Fibroblast of villous mesenchyme (primary cell): ENCODE results near the gene BCAT1. TPM values are rescaled to one million over a fixed set of nuclear protein-coding genes. Genes with fewer than 3 reads are reported as not detected.

Experiments used
- DNase-seq: peaks from one replicate; pipeline ENCODE4 v3.0.0-alpha.2; 2010; ENCODE audit warnings: low read depth
- H3K4me3 ChIP-seq: 2 replicates; pipeline ENCODE4 v1.5.1; 2011; ENCODE audit warnings: low read depth, mild to moderate bottlenecking, low read length
- total RNA-seq: library from RNA; depleted of rRNA; stranded (reverse); fragments of >200 nt; gene quantifications from 2 replicates; pipeline ENCODE4 v1.2.3, GENCODE V29; 2012
- TF ChIP-seq, protein P1 (sequence below): IDR thresholded peaks from 2 replicates; pipeline ENCODE4 v1.5.1; 2012; ENCODE audit warnings: low read depth, mild to moderate bottlenecking, low read length; ENCODE audit not compliant: insufficient read depth

The BCAT1 gene, protein sequence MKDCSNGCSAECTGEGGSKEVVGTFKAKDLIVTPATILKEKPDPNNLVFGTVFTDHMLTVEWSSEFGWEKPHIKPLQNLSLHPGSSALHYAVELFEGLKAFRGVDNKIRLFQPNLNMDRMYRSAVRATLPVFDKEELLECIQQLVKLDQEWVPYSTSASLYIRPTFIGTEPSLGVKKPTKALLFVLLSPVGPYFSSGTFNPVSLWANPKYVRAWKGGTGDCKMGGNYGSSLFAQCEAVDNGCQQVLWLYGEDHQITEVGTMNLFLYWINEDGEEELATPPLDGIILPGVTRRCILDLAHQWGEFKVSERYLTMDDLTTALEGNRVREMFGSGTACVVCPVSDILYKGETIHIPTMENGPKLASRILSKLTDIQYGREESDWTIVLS
- total RNA-seq = 199 and 229 TPM in 2 replicates

DNA sequence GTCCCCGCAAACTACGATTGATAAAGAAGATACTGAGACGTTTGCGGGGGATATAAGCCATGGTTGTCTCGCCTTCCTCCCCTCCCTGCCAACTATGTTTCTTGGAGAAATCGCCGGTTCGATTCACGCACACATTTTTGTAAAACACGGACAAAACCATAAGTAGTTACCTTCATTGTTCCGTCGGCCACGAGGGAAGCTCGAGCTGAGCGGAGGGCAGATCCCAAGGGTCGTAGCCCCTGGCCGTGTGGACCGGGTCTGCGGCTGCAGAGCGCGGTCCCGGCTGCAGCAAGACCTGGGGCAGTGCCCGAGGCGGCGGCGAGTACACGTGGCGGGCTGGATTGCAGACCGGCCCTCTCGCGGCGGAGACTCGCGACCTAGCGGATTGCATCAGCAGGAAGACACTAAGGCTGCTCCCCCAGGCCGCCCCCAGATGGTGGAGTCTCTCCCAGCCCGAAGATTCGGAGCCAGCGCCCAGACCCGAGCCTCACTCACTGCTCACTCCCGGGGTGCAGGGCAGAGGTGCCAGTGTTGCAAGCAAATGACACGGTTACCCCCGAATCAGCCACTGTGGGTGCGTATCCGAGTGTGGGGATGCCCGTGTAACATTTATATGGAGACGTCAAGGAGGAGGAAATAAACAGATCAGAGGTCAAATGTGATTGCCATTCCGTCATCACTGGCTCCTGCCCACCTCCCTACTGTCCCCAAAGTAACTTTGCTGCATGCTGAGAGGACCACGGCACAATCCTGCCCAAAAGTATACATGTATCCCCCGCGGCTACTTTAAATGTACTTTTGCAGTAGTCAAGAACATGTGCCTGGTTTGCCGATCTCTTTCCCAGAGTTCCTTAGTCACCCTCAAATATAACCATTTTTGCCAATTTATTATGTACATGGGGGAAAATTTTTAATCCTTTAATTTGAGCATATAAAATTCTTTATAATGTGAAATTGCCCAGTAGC is at the start of gene BCAT1:
BCAT1 (minus strand) TSS at position 345 of the 966 bp plus-strand sequence; CDS start at position 176, 169 bp downstream.
- peak; percentile 87 for DNase-seq
- peak within 1 kb of the TSS; percentile 96 for H3K4me3 ChIP-seq
- TF ChIP-seq, protein P1, sequence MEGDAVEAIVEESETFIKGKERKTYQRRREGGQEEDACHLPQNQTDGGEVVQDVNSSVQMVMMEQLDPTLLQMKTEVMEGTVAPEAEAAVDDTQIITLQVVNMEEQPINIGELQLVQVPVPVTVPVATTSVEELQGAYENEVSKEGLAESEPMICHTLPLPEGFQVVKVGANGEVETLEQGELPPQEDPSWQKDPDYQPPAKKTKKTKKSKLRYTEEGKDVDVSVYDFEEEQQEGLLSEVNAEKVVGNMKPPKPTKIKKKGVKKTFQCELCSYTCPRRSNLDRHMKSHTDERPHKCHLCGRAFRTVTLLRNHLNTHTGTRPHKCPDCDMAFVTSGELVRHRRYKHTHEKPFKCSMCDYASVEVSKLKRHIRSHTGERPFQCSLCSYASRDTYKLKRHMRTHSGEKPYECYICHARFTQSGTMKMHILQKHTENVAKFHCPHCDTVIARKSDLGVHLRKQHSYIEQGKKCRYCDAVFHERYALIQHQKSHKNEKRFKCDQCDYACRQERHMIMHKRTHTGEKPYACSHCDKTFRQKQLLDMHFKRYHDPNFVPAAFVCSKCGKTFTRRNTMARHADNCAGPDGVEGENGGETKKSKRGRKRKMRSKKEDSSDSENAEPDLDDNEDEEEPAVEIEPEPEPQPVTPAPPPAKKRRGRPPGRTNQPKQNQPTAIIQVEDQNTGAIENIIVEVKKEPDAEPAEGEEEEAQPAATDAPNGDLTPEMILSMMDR = peak; percentile 12

DNA sequence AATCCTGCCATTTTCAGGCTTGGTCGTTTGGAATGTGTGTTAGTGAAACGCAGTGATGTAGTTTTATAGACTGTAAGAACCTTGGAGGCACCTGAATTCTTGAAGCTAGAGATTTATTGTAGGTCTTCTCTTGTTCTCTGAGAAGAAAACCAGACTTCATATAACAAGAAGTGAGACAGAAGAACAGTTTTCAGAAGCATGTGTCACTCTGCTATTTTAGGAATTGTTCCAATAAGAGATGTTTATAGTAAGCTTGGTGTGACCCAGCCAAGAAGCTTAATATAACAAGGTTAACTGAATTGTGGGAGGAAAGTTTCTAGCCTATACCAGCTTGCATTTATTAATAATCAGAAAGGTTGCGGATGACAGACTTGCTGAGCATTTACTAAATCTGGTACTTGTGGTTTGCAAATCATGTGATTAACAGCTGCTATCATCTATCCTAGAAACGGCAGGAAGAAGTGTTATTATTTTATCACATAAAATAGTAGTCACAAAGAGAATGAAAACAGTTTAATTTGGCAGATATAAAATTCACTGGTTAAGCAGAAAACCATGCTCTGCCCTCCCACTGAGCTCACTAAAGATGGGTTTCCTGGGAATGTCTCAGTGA is 49.2 kb upstream of the BCAT1 start:
- TF ChIP-seq, protein P1 = no peak
- no peak overlapping the region for H3K4me3 ChIP-seq

DNA sequence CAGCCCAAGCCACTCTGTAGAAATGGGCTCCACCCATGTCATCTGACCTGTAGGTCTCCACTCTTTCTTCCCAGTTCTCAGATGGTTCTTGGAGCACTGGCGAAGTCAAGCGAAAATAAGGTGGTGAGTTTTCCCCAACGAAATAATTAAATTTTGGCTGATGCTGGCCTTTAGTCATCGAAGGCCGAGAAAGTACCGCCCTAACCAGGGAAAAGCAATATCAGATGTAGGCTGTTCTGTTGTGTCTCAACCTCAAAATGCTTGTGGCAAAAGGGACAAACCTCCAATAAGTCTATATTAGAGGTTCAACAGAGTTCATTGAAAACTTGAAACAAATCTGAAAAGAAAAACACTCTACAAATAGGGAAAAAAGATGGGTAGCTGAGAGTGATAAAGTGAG is 48.6 kb upstream of the BCAT1 start:
- DNase-seq = peak; percentile 2
- H3K4me3 ChIP-seq = no peak overlapping the region
- TF ChIP-seq, protein P1 = no peak

More for the DNA sequence above, 49.2 kb upstream of the BCAT1 start:
- peak; percentile 42 for DNase-seq

DNA sequence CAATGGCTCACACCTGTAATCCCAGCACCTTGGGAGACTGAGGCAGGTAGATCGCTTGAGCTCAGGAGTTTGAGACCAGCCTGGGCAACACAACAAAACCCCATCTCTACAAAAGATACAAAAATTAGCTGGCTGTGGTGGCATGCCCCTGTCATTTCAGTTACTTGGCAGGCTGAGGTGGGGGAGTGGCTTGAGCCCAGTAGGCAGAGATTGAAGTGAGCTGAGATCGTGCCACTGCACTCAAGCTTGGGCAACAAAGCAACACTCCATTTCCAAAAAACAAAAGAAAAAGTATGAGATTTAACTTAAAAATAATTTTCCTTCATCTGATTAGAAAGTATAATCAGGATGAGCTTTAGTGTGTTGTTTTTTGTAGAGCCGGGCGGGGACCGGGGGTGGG is 47.9 kb upstream of the BCAT1 start:
- H3K4me3 ChIP-seq = no peak overlapping the region
- TF ChIP-seq, protein P1 = no peak
- no peak for DNase-seq

DNA sequence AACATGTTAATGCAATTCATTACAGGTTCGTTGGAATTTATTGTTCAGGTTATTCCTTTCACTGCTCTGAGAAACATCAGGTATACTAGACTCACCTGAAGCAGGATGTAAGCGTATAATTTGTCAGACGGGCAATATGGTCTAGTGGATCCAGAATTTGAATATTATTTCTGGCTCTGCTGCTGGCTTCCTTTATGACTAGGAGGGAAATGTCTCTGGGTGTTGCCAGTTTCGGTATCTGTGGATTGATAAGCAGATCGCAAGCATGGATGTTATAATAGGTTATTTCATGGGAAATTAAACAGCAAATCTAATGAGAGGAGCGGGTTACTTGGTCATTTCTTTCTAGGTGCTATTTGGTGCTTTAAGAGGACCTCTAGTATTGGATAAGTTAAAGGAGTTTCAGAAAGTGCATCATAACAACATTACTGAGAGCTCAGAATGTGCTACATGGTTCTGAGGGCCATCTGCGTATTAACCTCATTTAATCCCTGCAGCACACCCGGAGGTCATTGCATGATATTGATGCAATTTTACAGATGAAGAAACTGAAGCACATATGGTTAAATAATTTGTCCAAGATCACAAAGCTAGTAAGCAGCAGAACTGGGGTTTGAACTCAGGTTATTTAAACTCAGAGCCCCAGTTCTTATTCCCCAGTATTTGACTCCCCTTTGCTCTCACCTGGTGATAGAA is 47.3 kb upstream of the BCAT1 start:
- no peak overlapping the region for H3K4me3 ChIP-seq
- DNase-seq = no peak
- TF ChIP-seq, protein P1 = no peak

DNA sequence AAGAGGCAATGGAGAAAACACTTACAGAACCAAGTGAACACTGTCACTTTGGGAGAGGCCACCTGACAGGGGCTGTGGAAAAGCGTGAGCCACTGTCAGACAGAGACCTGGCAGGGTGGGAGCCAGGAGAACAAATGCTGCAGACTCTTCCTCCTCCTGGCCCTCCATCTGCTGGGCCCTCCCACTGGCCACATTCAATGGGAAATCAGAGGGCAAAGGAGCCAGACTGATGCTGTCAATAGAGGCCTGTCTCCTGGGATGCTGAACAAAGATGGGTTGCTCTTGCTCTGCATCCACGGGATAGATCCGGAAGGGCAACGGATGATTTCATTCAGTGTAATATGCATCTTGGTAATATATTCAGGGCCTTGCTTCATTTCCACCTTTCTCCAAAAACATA is 44.9 kb upstream of the BCAT1 start:
- DNase-seq = no peak
- no peak overlapping the region for H3K4me3 ChIP-seq
- TF ChIP-seq, protein P1 = no peak
